Panc1 (cell line): Measurements from ENCODE around the gene COG7. TPM values are rescaled to one million over a fixed set of nuclear protein-coding genes. Genes with fewer than 3 reads are reported as not detected.

ENCODE experiments used
- ATAC-seq: fragments of 200-7000 bp; cut with Tn5 transposase; 2 replicates; pipeline ENCODE4 v1.9.1; 2020; ENCODE audit warnings: mild to moderate bottlenecking, moderate library complexity
- BruUV-seq: library from RNA; stranded (reverse); fragments of 400-500 nt; replicated peaks from 2 replicates; lab custom pipeline; 2021; lab: Mats Ljungman, UMichigan
- CTCF ChIA-PET: fragments of 300-600 bp; sonication (Branson Sonifier 250); formaldehyde crosslinking; loops from one replicate; lab custom pipeline; 2022; ENCODE audit warnings: antibody characterized with exemption; lab: Charles Lee
- POLR2A ChIA-PET: fragments of 300-600 bp; sonication (Branson Sonifier 250); formaldehyde crosslinking; loops from one replicate; lab custom pipeline; 2022; ENCODE audit warnings: antibody characterized with exemption; lab: Charles Lee
- DNase-seq: peaks from one replicate; pipeline ENCODE4 v3.0.0-alpha.2; 2010; ENCODE audit warnings: low read depth, low spot score
- H3K27ac ChIP-seq: 2 replicates; pipeline ENCODE4 v1.5.1; 2011; ENCODE audit warnings: mild to moderate bottlenecking, low read length, inconsistent platforms
- H3K27me3 ChIP-seq: fragments of 200-500 bp; sonication (Bioruptor generic); 2 replicates; pipeline ENCODE4 v1.6.0; 2014; ENCODE audit warnings: low read length, inconsistent platforms; ENCODE audit not compliant: control insufficient read depth, insufficient read depth
- H3K36me3 ChIP-seq: fragments of 200-500 bp; sonication (Bioruptor generic); 2 replicates; pipeline ENCODE4 v1.5.1; 2014; ENCODE audit warnings: inconsistent platforms, mild to moderate bottlenecking, low read length, moderate library complexity; ENCODE audit not compliant: control insufficient read depth, insufficient read depth
- H3K4me1 ChIP-seq: 2 replicates; pipeline ENCODE4 v1.5.1; 2011; ENCODE audit warnings: inconsistent platforms, mild to moderate bottlenecking, low read length, moderate library complexity; ENCODE audit not compliant: control insufficient read depth, insufficient read depth
- H3K4me3 ChIP-seq, 2 experiments: 2 replicates each; pipeline ENCODE4 v1.5.1; 2011 to 2012; ENCODE audit warnings: low read depth in 2 of 2, low read length in 2 of 2, mild to moderate bottlenecking in 2 of 2, inconsistent platforms in 1 of 2, moderate library complexity in 1 of 2
- H3K9me3 ChIP-seq: fragments of 200-500 bp; sonication (Bioruptor generic); 2 replicates; pipeline ENCODE4 v1.5.1; 2014; ENCODE audit warnings: low read depth, mild to moderate bottlenecking, inconsistent platforms, low read length, moderate library complexity; ENCODE audit not compliant: control insufficient read depth, insufficient read depth
- POLR2AphosphoS5 ChIP-seq: IDR thresholded peaks from 2 replicates; pipeline ENCODE4 v1.6.1; 2012; ENCODE audit warnings: mild to moderate bottlenecking, low read depth, low read length, moderate library complexity
- REST ChIP-seq, 2 experiments: IDR thresholded peaks; 2 replicates each; pipeline ENCODE4 v1.6.1; 2011 to 2012; ENCODE audit warnings: low read depth in 2 of 2, control low read depth in 1 of 2, low read length in 1 of 2, mild to moderate bottlenecking in 1 of 2, moderate library complexity in 1 of 2; ENCODE audit not compliant: insufficient read depth in 1 of 2
- SIN3A ChIP-seq: IDR thresholded peaks from 2 replicates; pipeline ENCODE4 v1.6.1; 2012; ENCODE audit warnings: low read depth, mild to moderate bottlenecking, low read length, moderate library complexity, borderline replicate concordance; ENCODE audit not compliant: insufficient read depth
- TCF7L2 ChIP-seq: IDR thresholded peaks from 2 replicates; pipeline ENCODE4 v1.6.1; 2011; ENCODE audit warnings: mild to moderate bottlenecking, low read depth, low read length, inconsistent platforms
- in situ Hi-C: cut with HindIII; loops from 2 replicates; pipeline ENCODE4 v1.10.0; 2016; ENCODE audit warnings: low sequenced_read_pairs, low pct_unique_long_range_greater_than_20kb
- intact Hi-C: fragments of 100-400 bp; cut with micrococcal nuclease; formaldehyde crosslinking; loops from one replicate; pipeline ENCODE4 v1.10.0; 2022; ENCODE audit not compliant: unreplicated experiment
- total RNA-seq: library from RNA; stranded (reverse); gene quantifications from one replicate; pipeline ENCODE4 v1.2.1, GENCODE V29; 2021; ENCODE audit not compliant: unreplicated experiment
- TF ChIP-seq, protein P1 (sequence below): fragments of 450-650 bp; IDR thresholded peaks from 2 replicates; pipeline ENCODE4 v1.5.1; 2017; ENCODE audit warnings: mild to moderate bottlenecking

Gene COG7
- total RNA-seq, 1 experiment from 2014 or later = 25.3 TPM

DNA sequence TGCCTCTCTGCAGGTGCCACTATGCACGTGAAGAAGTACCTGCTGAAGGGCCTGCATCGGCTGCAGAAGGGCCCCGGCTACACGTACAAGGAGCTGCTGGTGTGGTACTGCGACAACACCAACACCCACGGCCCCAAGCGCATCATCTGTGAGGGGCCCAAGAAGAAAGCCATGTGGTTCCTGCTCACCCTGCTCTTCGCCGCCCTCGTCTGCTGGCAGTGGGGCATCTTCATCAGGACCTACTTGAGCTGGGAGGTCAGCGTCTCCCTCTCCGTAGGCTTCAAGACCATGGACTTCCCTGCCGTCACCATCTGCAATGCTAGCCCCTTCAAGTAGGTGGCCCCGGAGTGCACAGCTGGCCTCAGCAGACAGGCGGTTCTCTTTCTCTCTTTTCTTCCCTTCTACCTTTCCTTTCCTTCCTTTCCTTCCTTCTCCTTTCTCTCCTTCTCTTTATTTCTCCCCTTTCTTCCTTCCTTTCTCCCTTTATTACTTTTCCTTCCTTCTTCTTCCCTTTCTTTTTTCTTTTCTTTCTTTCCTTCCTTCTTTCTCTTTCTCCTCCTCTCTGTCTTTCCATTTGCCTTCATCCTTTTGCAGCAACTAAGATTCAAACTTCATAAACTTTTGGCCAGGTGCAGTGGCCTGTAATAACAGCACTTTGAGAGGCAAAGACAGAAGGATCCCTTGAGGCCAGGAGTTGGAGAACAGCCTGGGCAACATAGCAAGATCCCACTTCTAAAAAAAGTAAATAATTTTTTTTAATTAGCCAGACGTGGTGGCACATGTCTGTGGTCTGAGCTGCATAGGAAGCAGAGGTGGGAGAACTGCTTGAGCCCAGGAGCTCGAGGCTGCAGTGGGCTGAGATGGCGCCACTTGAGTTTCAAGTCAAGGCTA lies 104.2 kb downstream of the COG7 start:
- BruUV-seq = no TSS peak
- 0 out of 2 replicates have a peak, but pooled peaks cover 2% of the 10 kb centered on the region for H3K4me1 ChIP-seq
- H3K27me3 ChIP-seq = no peaks in the 10 kb centered on the region
- ChIA-PET CTCF (no interaction called here), POLR2A (no interaction called here)
- DNase-seq = no peak
- no peaks in the 10 kb centered on the region for H3K36me3 ChIP-seq
- TF ChIP-seq, protein P1, sequence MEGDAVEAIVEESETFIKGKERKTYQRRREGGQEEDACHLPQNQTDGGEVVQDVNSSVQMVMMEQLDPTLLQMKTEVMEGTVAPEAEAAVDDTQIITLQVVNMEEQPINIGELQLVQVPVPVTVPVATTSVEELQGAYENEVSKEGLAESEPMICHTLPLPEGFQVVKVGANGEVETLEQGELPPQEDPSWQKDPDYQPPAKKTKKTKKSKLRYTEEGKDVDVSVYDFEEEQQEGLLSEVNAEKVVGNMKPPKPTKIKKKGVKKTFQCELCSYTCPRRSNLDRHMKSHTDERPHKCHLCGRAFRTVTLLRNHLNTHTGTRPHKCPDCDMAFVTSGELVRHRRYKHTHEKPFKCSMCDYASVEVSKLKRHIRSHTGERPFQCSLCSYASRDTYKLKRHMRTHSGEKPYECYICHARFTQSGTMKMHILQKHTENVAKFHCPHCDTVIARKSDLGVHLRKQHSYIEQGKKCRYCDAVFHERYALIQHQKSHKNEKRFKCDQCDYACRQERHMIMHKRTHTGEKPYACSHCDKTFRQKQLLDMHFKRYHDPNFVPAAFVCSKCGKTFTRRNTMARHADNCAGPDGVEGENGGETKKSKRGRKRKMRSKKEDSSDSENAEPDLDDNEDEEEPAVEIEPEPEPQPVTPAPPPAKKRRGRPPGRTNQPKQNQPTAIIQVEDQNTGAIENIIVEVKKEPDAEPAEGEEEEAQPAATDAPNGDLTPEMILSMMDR = no peak; the same call in 1 of the 2 replicates
- TF ChIP-seq TCF7L2 (no peak), REST (IDR thresholded peaks at IDR 0.05; ENCODE audit: insufficient read depth in 1 of 2, low read depth in 2 of 2, low read length in 1 of 2) (no peak), POLR2AphosphoS5 (no peak), SIN3A (no peak)
- no peak overlapping the region for H3K4me3 ChIP-seq
- H3K9me3 ChIP-seq = no peaks in the 10 kb centered on the region
- in situ Hi-C loops (no loop called here), intact Hi-C loops (no loop called here)
- H3K27ac ChIP-seq = no peak overlapping the region
- ATAC-seq = peak; percentile 77

- CTCF ChIA-PET = interaction anchor here (0.6 kb wide), 1 partner anchor 366 kb away, joined by 3 read pairs; no protein-coding TSS in a partner anchor
- DNase-seq (no peak), ATAC-seq (no peak)
- Histone ChIP-seq H3K27me3 (no peaks in the 10 kb centered on the region), H3K9me3 (no peaks in the 10 kb centered on the region), H3K27ac (no peak overlapping the region), H3K4me1 (0 out of 2 replicates have a peak, but pooled peaks cover 2% of the 10 kb centered on the region), H3K4me3 (no peak overlapping the region), H3K36me3 (no peaks in the 10 kb centered on the region)
- TF ChIP-seq TCF7L2 = no peak
- no peak for TF ChIP-seq SIN3A
- no peak for TF ChIP-seq REST (IDR thresholded peaks at IDR 0.05; ENCODE audit: insufficient read depth in 1 of 2, low read depth in 2 of 2, low read length in 1 of 2)
- TF ChIP-seq, protein P1 = no peak
- TF ChIP-seq POLR2AphosphoS5 = no peak
- intact Hi-C loops = no loop called here
- POLR2A ChIA-PET = no interaction called here
- BruUV-seq = no TSS peak
- in situ Hi-C loops = no loop called here
These were observed 107.8 kb downstream of the COG7 start for GRCh38 chr16:23345237-23345636.
